Panc1 (cell line): Measurements from ENCODE around the gene BAIAP2. TPM values are rescaled to one million over a fixed set of nuclear protein-coding genes. Genes with fewer than 3 reads are reported as not detected.

Source experiments
- ATAC-seq: fragments of 200-7000 bp; cut with Tn5 transposase; 2 replicates; pipeline ENCODE4 v1.9.1; 2020; ENCODE audit warnings: mild to moderate bottlenecking, moderate library complexity
- BruUV-seq: library from RNA; stranded (reverse); fragments of 400-500 nt; replicated peaks from 2 replicates; lab custom pipeline; 2021; lab: Mats Ljungman, UMichigan
- CTCF ChIA-PET: fragments of 300-600 bp; sonication (Branson Sonifier 250); formaldehyde crosslinking; loops from one replicate; lab custom pipeline; 2022; ENCODE audit warnings: antibody characterized with exemption; lab: Charles Lee
- POLR2A ChIA-PET: fragments of 300-600 bp; sonication (Branson Sonifier 250); formaldehyde crosslinking; loops from one replicate; lab custom pipeline; 2022; ENCODE audit warnings: antibody characterized with exemption; lab: Charles Lee
- DNase-seq: peaks from one replicate; pipeline ENCODE4 v3.0.0-alpha.2; 2010; ENCODE audit warnings: low read depth, low spot score
- H3K27ac ChIP-seq: 2 replicates; pipeline ENCODE4 v1.5.1; 2011; ENCODE audit warnings: mild to moderate bottlenecking, low read length, inconsistent platforms
- H3K27me3 ChIP-seq: fragments of 200-500 bp; sonication (Bioruptor generic); 2 replicates; pipeline ENCODE4 v1.6.0; 2014; ENCODE audit warnings: low read length, inconsistent platforms; ENCODE audit not compliant: control insufficient read depth, insufficient read depth
- H3K36me3 ChIP-seq: fragments of 200-500 bp; sonication (Bioruptor generic); 2 replicates; pipeline ENCODE4 v1.5.1; 2014; ENCODE audit warnings: inconsistent platforms, mild to moderate bottlenecking, low read length, moderate library complexity; ENCODE audit not compliant: control insufficient read depth, insufficient read depth
- H3K4me1 ChIP-seq: 2 replicates; pipeline ENCODE4 v1.5.1; 2011; ENCODE audit warnings: inconsistent platforms, mild to moderate bottlenecking, low read length, moderate library complexity; ENCODE audit not compliant: control insufficient read depth, insufficient read depth
- H3K4me3 ChIP-seq, 2 experiments: 2 replicates each; pipeline ENCODE4 v1.5.1; 2011 to 2012; ENCODE audit warnings: low read depth in 2 of 2, low read length in 2 of 2, mild to moderate bottlenecking in 2 of 2, inconsistent platforms in 1 of 2, moderate library complexity in 1 of 2
- H3K9me3 ChIP-seq: fragments of 200-500 bp; sonication (Bioruptor generic); 2 replicates; pipeline ENCODE4 v1.5.1; 2014; ENCODE audit warnings: low read depth, mild to moderate bottlenecking, inconsistent platforms, low read length, moderate library complexity; ENCODE audit not compliant: control insufficient read depth, insufficient read depth
- POLR2AphosphoS5 ChIP-seq: IDR thresholded peaks from 2 replicates; pipeline ENCODE4 v1.6.1; 2012; ENCODE audit warnings: mild to moderate bottlenecking, low read depth, low read length, moderate library complexity
- SIN3A ChIP-seq: IDR thresholded peaks from 2 replicates; pipeline ENCODE4 v1.6.1; 2012; ENCODE audit warnings: low read depth, mild to moderate bottlenecking, low read length, moderate library complexity, borderline replicate concordance; ENCODE audit not compliant: insufficient read depth
- TCF7L2 ChIP-seq: IDR thresholded peaks from 2 replicates; pipeline ENCODE4 v1.6.1; 2011; ENCODE audit warnings: mild to moderate bottlenecking, low read depth, low read length, inconsistent platforms
- in situ Hi-C: cut with HindIII; loops from 2 replicates; pipeline ENCODE4 v1.10.0; 2016; ENCODE audit warnings: low sequenced_read_pairs, low pct_unique_long_range_greater_than_20kb
- intact Hi-C: fragments of 100-400 bp; cut with micrococcal nuclease; formaldehyde crosslinking; loops from one replicate; pipeline ENCODE4 v1.10.0; 2022; ENCODE audit not compliant: unreplicated experiment
- total RNA-seq: library from RNA; stranded (reverse); gene quantifications from one replicate; pipeline ENCODE4 v1.2.1, GENCODE V29; 2021; ENCODE audit not compliant: unreplicated experiment
- TF ChIP-seq, protein P1 (sequence below): fragments of 450-650 bp; IDR thresholded peaks from 2 replicates; pipeline ENCODE4 v1.5.1; 2017; ENCODE audit warnings: mild to moderate bottlenecking
- TF ChIP-seq, protein P2 (sequence below), 2 experiments: IDR thresholded peaks; 2 replicates each; pipeline ENCODE4 v1.6.1; 2011 to 2012; ENCODE audit warnings: low read depth in 2 of 2, control low read depth in 1 of 2, low read length in 1 of 2, mild to moderate bottlenecking in 1 of 2, moderate library complexity in 1 of 2; ENCODE audit not compliant: insufficient read depth in 1 of 2

BAIAP2 gene
- total RNA-seq, 1 experiment from 2014 or later, result 125 TPM

DNA sequence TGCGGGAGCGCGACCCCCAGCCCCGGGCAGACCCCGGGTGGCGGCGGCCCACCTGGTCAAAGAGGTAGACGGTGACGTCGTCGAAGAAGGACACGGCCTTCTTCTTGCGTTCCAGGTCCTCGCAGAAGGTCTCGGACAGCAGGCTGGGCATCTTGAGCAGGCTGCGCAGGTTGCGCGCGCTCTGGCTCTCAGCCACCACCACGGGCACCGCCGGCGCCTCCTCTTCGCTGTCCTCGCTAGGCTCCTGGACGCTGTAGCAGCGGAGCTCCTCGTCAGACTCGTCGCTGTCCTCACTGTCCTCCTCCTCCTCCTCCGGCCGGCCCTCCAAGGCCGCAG, 85.2 kb downstream of the BAIAP2 start:
- no peak for ATAC-seq
- H3K9me3 ChIP-seq, result no peaks in the 10 kb centered on the region
- H3K27ac ChIP-seq, result 0 out of 2 replicates have a peak overlapping the region, but pooled peaks have one; percentile 48
- no TSS peak for BruUV-seq
- ChIA-PET CTCF (no interaction called here), POLR2A (no interaction called here)
- H3K4me3 ChIP-seq, result peak overlapping the region in 1 of 2 experiments; percentile 52; a peak in 2 of 4 replicates
- peaks cover 32% of the 10 kb centered on the region for H3K4me1 ChIP-seq
- H3K36me3 ChIP-seq, result no peaks in the 10 kb centered on the region
- intact Hi-C loops, result no loop called here
- no peak for DNase-seq
- in situ Hi-C loops, result no loop called here
- H3K27me3 ChIP-seq, result no peaks in the 10 kb centered on the region
- TF ChIP-seq, protein P1, sequence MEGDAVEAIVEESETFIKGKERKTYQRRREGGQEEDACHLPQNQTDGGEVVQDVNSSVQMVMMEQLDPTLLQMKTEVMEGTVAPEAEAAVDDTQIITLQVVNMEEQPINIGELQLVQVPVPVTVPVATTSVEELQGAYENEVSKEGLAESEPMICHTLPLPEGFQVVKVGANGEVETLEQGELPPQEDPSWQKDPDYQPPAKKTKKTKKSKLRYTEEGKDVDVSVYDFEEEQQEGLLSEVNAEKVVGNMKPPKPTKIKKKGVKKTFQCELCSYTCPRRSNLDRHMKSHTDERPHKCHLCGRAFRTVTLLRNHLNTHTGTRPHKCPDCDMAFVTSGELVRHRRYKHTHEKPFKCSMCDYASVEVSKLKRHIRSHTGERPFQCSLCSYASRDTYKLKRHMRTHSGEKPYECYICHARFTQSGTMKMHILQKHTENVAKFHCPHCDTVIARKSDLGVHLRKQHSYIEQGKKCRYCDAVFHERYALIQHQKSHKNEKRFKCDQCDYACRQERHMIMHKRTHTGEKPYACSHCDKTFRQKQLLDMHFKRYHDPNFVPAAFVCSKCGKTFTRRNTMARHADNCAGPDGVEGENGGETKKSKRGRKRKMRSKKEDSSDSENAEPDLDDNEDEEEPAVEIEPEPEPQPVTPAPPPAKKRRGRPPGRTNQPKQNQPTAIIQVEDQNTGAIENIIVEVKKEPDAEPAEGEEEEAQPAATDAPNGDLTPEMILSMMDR, result no peak; the same call in 1 of the 2 replicates
- TF ChIP-seq POLR2AphosphoS5, result no peak
- TF ChIP-seq TCF7L2, result no peak
- TF ChIP-seq, protein P2, sequence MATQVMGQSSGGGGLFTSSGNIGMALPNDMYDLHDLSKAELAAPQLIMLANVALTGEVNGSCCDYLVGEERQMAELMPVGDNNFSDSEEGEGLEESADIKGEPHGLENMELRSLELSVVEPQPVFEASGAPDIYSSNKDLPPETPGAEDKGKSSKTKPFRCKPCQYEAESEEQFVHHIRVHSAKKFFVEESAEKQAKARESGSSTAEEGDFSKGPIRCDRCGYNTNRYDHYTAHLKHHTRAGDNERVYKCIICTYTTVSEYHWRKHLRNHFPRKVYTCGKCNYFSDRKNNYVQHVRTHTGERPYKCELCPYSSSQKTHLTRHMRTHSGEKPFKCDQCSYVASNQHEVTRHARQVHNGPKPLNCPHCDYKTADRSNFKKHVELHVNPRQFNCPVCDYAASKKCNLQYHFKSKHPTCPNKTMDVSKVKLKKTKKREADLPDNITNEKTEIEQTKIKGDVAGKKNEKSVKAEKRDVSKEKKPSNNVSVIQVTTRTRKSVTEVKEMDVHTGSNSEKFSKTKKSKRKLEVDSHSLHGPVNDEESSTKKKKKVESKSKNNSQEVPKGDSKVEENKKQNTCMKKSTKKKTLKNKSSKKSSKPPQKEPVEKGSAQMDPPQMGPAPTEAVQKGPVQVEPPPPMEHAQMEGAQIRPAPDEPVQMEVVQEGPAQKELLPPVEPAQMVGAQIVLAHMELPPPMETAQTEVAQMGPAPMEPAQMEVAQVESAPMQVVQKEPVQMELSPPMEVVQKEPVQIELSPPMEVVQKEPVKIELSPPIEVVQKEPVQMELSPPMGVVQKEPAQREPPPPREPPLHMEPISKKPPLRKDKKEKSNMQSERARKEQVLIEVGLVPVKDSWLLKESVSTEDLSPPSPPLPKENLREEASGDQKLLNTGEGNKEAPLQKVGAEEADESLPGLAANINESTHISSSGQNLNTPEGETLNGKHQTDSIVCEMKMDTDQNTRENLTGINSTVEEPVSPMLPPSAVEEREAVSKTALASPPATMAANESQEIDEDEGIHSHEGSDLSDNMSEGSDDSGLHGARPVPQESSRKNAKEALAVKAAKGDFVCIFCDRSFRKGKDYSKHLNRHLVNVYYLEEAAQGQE (IDR thresholded peaks at IDR 0.05; ENCODE audit: insufficient read depth in 1 of 2, low read depth in 2 of 2, low read length in 1 of 2), result 0 out of 4 replicates have a peak, but pooled peaks of 1 of the 2 experiments have one; percentile 3
- TF ChIP-seq SIN3A, result no peak

GRCh38 chr17:81120695-81121621, 86.0 kb downstream of the BAIAP2 start:
- ChIA-PET CTCF (no interaction called here), POLR2A (no interaction called here)
- intact Hi-C loops (no loop called here), in situ Hi-C loops (no loop called here)
- Histone ChIP-seq H3K4me1 (peaks cover 37% of the 10 kb centered on the region), H3K27ac (no peak overlapping the region), H3K27me3 (no peaks in the 10 kb centered on the region), H3K36me3 (no peaks in the 10 kb centered on the region), H3K4me3 (no peak overlapping the region), H3K9me3 (no peaks in the 10 kb centered on the region)
- no TSS peak for BruUV-seq
- DNase-seq (no peak), ATAC-seq (no peak)
- no peak for TF ChIP-seq SIN3A
- TF ChIP-seq, protein P1, result peak; percentile 46; the same call in 1 of the 2 replicates
- TF ChIP-seq POLR2AphosphoS5, result no peak
